GM06990 (cell line): Measurements from ENCODE around the gene NDUFS4.
"Not testable (repeated sequence)": the region's sequence is repeated elsewhere in the genome, so short reads cannot be mapped to it uniquely, and the experiment has no call there.

Experiments used
- DNase-seq: peaks from one replicate; pipeline ENCODE4 v3.0.0-alpha.2; 2011; ENCODE audit not compliant: insufficient read length; ENCODE audit errors: extremely low read depth
- H3K27me3 ChIP-seq: replicated peaks from 2 replicates; pipeline ENCODE4 v1.6.0; 2011; ENCODE audit warnings: low read length; ENCODE audit not compliant: control insufficient read depth, insufficient read depth
- H3K36me3 ChIP-seq: 2 replicates; pipeline ENCODE4 v1.5.1; 2011; ENCODE audit warnings: low read length; ENCODE audit not compliant: control insufficient read depth, insufficient read depth
- H3K4me3 ChIP-seq: replicated peaks from 2 replicates; pipeline ENCODE4 v1.5.1; 2011; ENCODE audit warnings: low read depth, mild to moderate bottlenecking, control low read depth, low read length
- TF ChIP-seq, protein P1 (sequence below): IDR thresholded peaks from 2 replicates; pipeline ENCODE4 v1.5.1; 2011; ENCODE audit warnings: low read length, control low read depth, mild to moderate bottlenecking, inconsistent platforms; ENCODE audit not compliant: insufficient read depth, poor library complexity, severe bottlenecking

Gene NDUFS4

DNA sequence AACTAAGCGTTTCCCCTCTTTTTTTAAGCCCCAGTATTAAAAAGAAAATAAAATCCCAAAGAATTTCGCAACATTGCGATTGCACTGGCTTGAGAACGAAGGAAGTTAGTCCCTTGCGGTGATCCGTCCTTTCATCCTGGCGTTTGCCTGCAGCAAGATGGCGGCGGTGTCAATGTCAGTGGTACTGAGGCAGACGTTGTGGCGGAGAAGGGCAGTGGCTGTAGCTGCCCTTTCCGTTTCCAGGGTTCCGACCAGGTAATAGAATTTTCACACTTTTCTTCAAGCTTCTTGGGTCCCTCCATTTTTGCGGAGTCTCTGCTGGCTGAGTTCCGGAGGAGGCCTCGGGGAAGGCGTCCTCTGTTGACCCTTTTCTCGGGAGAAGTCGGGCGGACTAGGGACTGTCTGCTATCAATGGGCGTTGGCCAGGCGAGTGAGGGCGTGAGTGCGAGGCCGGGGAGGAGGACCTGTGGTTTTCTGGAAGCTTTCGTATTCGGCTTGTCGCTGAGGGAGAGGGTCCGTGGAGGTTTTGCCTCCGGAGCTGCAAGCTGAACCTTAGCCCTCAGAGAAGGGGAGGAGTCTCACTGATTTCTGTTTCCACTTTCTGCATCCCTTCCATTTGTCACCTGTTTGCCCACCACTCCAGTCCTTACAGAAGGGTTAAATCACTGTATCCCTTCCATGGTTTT is at the start of gene NDUFS4:
Gene NDUFS4 (plus strand): TSS at position 134 of the 686 bp plus-strand sequence. CDS start 24 bp downstream, at position 158.
- peak within 1 kb of the TSS; percentile 94 for H3K4me3 ChIP-seq
- H3K36me3 ChIP-seq: no peaks in the 10 kb centered on the region
- TF ChIP-seq, protein P1, sequence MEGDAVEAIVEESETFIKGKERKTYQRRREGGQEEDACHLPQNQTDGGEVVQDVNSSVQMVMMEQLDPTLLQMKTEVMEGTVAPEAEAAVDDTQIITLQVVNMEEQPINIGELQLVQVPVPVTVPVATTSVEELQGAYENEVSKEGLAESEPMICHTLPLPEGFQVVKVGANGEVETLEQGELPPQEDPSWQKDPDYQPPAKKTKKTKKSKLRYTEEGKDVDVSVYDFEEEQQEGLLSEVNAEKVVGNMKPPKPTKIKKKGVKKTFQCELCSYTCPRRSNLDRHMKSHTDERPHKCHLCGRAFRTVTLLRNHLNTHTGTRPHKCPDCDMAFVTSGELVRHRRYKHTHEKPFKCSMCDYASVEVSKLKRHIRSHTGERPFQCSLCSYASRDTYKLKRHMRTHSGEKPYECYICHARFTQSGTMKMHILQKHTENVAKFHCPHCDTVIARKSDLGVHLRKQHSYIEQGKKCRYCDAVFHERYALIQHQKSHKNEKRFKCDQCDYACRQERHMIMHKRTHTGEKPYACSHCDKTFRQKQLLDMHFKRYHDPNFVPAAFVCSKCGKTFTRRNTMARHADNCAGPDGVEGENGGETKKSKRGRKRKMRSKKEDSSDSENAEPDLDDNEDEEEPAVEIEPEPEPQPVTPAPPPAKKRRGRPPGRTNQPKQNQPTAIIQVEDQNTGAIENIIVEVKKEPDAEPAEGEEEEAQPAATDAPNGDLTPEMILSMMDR: no peak
- no peaks in the 10 kb centered on the region for H3K27me3 ChIP-seq
- DNase-seq: peak; percentile 78

DNA sequence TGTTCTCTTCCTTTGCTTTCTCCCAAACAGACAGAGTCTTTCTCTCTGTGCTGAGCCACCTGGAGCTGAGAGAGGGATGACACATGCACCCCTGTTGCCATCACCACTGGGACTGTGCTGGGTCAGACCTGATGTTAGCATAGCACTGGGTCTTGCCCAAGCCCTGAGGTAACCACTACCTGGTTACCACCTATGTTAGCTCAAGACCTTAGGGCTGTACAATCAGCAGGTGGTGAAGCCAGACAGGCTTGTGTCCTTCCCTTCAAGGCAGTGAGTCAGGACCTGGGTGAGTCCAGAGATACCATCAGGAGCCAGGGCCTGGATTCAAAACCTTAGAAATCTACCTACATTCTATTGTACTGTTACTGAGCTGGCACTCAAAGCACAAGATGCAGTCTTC is 47.9 kb upstream of the NDUFS4 start:
- Histone ChIP-seq H3K4me3 (no peak overlapping the region), H3K27me3 (no peaks in the 10 kb centered on the region), H3K36me3 (no peaks in the 10 kb centered on the region)
- TF ChIP-seq, protein P1: no peak
- DNase-seq: no peak

DNA sequence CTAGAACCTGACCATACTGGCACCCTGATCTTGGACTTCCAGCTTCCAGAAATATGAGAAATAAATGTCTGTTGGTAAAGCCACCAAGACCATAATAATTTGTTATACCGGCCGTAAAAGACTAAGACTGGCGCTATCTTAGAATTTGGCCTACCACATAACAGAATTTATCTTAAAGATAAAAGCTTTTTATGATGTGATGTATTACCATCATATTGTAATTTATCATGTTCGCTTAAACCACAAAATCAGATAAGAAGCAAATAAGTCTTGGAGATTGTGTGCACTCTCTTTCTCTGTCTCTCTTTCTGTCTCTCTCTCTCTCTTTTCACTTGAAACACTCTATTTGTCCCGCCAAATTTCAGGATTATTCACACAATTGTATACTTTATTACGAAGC is 44.5 kb upstream of the NDUFS4 start:
- TF ChIP-seq, protein P1: no peak
- Histone ChIP-seq H3K4me3 (no peak overlapping the region), H3K36me3 (no peaks in the 10 kb centered on the region), H3K27me3 (no peaks in the 10 kb centered on the region)
- no peak for DNase-seq

DNA sequence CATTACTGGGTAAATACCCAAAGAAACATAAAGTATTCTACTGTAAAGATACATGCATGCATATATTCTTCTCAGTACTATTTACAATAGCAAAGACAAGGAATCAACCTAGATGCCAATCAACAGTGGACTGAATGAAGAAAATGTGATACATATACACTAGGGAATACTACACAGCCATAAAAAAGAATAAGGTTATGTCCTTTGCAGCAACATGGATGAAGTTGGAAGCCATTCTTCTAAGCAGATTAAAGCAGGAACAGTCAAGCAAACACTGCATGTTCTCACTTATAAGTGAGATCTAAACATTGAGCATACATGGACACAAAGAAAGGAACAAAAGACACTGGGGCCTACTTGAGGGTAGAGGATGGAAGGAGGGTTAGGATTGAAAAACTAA is 39.6 kb upstream of the NDUFS4 start:
- no peak for DNase-seq
- TF ChIP-seq, protein P1: no peak
- no peaks in the 10 kb centered on the region for H3K27me3 ChIP-seq
- no peak overlapping the region for H3K4me3 ChIP-seq
- H3K36me3 ChIP-seq: no peaks in the 10 kb centered on the region

DNA sequence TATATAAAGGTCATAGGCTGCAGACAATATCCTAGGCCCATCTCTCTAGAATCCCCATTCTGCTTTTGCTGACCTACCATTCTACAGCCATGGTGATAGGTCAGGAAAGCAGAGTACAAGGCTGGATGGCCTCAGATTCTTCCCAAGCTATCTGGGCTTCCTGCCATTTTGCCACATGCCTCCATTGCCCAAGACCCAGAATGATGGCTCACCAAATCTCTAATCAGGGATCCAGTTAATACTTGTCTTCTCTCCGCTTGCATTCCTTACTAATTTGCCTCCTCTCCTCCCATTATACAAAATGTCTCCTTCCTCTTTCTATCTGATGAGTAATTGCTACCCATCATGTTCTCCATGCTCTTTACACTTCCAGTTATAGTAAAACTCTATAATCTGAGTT is 22.7 kb upstream of the NDUFS4 start:
- no peak overlapping the region for H3K4me3 ChIP-seq
- H3K36me3 ChIP-seq: no peaks in the 10 kb centered on the region
- DNase-seq: no peak
- H3K27me3 ChIP-seq: no peaks in the 10 kb centered on the region
- TF ChIP-seq, protein P1: no peak

DNA sequence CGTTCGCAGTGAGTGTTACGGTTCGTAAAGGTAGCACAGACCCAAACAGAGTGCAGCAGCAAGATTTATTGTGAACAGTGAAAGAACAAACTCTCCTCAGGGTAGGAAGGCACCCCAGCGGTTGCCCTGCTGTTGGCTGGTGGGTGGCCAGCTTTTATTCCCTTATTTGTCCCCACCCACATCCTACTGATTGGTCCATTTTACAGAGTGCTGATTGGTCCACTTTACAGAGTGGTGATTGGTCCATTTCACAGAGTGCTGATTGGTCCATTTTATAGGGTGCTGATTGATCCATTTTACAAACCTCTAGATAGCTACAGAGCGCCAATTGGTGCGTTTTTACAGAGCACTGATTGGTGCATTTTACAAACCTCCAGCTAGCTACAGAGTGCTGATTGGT is 19.7 kb upstream of the NDUFS4 start:
- not testable (repeated sequence) for DNase-seq, H3K36me3 ChIP-seq, H3K4me3 ChIP-seq, H3K27me3 ChIP-seq
